GM12865 (cell line): ENCODE measurements around the gene SYT1.

ENCODE experiments used
- DNase-seq: peaks from one replicate; pipeline ENCODE4 v3.0.0; 2010; ENCODE audit warnings: low read depth
- H3K4me3 ChIP-seq: 2 replicates; pipeline ENCODE4 v1.5.1; 2011; ENCODE audit warnings: mild to moderate bottlenecking, low read depth, low read length, control low read depth
- TF ChIP-seq, protein P1 (sequence below): IDR thresholded peaks from 2 replicates; pipeline ENCODE4 v1.5.1; 2011; ENCODE audit warnings: low read length, control low read depth, low read depth, inconsistent platforms; ENCODE audit not compliant: insufficient read depth; ENCODE audit errors: missing control alignments

SYT1 gene

DNA sequence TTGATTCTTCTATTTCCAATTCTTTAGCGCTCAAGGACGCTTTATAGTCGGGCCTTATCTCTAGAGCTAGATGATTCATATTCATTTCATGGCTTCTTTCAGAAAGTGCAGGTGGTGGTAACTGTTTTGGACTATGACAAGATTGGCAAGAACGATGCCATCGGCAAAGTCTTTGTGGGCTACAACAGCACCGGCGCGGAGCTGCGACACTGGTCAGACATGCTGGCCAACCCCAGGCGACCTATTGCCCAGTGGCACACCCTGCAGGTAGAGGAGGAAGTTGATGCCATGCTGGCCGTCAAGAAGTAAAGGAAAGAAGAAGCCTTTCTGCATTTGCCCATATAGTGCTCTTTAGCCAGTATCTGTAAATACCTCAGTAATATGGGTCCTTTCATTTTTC is 584.2 kb downstream of the SYT1 start:
- no peak for DNase-seq
- TF ChIP-seq, protein P1, sequence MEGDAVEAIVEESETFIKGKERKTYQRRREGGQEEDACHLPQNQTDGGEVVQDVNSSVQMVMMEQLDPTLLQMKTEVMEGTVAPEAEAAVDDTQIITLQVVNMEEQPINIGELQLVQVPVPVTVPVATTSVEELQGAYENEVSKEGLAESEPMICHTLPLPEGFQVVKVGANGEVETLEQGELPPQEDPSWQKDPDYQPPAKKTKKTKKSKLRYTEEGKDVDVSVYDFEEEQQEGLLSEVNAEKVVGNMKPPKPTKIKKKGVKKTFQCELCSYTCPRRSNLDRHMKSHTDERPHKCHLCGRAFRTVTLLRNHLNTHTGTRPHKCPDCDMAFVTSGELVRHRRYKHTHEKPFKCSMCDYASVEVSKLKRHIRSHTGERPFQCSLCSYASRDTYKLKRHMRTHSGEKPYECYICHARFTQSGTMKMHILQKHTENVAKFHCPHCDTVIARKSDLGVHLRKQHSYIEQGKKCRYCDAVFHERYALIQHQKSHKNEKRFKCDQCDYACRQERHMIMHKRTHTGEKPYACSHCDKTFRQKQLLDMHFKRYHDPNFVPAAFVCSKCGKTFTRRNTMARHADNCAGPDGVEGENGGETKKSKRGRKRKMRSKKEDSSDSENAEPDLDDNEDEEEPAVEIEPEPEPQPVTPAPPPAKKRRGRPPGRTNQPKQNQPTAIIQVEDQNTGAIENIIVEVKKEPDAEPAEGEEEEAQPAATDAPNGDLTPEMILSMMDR: no peak
- H3K4me3 ChIP-seq: no peak overlapping the region

DNA sequence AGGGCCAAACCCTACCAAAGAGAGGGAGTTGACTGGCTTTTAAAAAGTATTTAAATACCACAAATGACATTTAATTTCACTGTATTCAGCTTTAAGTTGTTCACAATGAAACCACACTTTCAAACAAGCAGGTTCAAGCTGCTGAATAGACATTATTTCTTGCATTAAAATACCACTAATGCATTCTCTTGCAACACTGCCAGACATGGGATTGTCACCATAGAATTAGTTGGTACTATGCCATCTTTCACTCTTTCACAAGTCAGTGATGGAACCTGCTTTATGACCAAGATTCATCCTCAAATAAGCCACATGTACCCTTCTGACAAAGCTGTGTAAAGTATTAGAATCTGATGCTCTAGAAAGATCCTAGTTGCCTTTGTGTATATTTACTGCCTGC is 586.8 kb downstream of the SYT1 start:
- DNase-seq: no peak
- TF ChIP-seq, protein P1: no peak
- no peak overlapping the region for H3K4me3 ChIP-seq

DNA sequence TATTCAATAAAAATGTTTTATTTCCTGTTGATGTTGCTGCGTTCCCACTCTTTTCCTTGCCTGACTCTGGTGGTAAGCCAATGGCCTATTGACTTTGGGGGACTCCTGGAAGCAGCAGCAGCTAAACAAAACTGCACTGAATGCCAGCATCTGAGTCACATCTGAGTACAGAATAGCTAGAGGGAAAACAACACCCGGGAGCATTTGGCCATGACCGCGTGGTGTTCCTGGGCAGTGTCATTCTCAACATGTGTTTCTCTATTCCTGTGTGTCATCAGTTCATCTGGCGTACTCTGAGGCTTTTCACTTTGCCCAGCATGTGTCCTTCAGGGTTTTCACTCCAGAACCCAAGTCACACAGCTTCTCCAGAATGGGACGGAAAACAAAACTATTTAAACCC is 587.4 kb downstream of the SYT1 start:
- DNase-seq: no peak
- no peak overlapping the region for H3K4me3 ChIP-seq
- TF ChIP-seq, protein P1: no peak

DNA sequence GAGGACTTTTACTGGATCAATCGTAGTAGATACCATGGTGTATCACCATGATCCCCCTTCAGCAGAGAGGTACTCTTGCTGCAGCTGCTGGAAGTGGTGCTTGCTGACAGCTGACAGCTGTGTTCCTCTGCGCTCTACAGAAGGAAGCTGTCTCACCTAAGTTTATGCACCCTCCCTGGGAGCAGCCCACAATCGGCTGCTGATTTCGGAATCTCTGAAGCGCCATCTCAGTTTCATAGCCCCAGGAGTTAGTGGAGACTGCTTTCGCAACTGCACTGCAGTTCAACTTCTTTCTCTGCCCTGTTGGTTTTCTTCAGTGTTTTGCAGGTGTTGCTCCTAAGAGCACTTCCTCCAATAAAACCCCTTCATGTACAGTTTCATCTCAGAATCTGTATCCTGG is 588.3 kb downstream of the SYT1 start:
- no peak for DNase-seq
- TF ChIP-seq, protein P1: no peak
- no peak overlapping the region for H3K4me3 ChIP-seq

GRCh38 chr12:79453820-79454219 is 589.2 kb downstream of the SYT1 start:
- no peak overlapping the region for H3K4me3 ChIP-seq
- no peak for DNase-seq
- TF ChIP-seq, protein P1: no peak

DNA sequence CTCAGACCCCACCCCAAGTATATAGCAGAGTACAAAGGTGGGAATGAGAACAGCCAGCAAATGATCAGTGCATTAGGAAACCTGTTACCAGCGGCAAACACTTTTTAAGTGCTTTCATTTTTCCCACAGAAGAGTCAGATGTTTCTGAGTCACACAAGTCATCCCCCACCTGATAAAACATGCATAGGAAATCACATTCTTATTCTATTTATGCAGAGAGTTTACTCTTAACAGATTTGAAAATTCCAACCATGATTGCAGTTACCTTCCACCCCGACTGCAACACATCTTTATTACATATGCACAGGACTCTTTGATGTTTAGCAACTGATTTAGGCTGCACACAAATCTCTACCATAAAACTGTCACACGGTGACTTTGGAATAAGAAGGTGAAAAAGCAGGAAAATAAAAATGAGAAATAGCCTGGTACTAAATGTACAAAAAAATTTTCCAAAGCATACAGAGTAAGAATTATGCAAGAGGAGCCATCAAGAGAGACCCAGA is 589.8 kb downstream of the SYT1 start:
- no peak overlapping the region for H3K4me3 ChIP-seq
- no peak for DNase-seq
- TF ChIP-seq, protein P1: no peak

GRCh38 chr12:79455286-79455685 is 590.7 kb downstream of the SYT1 start:
- TF ChIP-seq, protein P1: no peak
- H3K4me3 ChIP-seq: no peak overlapping the region
- DNase-seq: no peak
